LNCAP (cell line): ENCODE measurements around the gene FRMD3.

Experiments used
- TF ChIP-seq, protein P1 (sequence below): fragments of 450-650 bp; IDR thresholded peaks from 2 replicates; pipeline ENCODE4 v1.5.1; 2017; ENCODE audit warnings: mild to moderate bottlenecking

The FRMD3 gene

DNA sequence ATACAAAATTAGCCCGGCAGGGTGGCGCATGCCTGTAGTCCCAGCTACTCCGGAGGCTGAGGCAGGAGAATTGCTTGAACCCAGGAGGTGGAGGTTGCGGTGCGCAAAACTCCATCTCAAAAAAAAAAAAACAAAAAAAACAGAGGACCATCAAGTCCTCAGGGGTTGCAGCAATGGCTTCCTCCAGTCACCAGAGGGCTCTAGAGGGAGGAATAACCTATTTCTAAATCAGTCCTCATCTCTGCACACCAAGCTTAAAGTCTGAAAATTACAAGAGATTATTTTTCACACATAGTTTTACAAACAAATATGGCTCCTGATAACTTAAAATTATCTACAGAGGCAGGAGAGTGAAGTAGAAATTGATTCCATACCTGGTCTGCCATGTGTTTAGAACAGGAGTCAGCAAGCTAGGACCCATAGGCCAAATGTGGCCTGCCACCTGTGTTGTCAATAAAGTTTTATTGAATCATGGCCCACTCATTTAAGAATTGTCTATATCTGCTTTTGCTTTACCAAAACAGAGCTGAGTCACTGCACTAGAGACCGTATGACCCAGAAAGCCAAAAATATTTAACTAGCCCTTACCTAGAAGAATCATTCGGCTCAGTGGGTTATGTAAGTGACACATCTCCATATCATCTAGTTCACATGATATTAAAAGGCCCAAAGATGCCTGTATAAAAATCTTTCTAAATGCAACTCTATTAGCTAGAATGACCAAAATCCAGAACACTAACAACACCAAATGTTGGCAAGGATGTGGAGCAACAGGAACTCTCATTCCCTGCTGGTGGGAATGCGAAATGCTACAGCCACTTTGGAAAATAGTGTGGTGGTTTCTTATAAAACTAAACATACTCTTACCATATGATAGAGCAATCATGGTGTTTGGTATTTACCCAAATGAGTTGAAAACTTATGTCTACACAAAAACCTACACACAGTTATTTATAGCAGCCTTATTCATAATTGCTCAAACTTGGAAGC, 207.7 kb downstream of the FRMD3 start:
- TF ChIP-seq, protein P1, sequence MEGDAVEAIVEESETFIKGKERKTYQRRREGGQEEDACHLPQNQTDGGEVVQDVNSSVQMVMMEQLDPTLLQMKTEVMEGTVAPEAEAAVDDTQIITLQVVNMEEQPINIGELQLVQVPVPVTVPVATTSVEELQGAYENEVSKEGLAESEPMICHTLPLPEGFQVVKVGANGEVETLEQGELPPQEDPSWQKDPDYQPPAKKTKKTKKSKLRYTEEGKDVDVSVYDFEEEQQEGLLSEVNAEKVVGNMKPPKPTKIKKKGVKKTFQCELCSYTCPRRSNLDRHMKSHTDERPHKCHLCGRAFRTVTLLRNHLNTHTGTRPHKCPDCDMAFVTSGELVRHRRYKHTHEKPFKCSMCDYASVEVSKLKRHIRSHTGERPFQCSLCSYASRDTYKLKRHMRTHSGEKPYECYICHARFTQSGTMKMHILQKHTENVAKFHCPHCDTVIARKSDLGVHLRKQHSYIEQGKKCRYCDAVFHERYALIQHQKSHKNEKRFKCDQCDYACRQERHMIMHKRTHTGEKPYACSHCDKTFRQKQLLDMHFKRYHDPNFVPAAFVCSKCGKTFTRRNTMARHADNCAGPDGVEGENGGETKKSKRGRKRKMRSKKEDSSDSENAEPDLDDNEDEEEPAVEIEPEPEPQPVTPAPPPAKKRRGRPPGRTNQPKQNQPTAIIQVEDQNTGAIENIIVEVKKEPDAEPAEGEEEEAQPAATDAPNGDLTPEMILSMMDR, result peak; percentile 22; the same call in 1 of the 2 replicates

GRCh38 chr9:83327750-83328622, 210.2 kb downstream of the FRMD3 start:
- TF ChIP-seq, protein P1, result no peak

GRCh38 chr9:83327323-83327722, 210.9 kb downstream of the FRMD3 start:
- TF ChIP-seq, protein P1, result no peak

- TF ChIP-seq, protein P1, result no peak
Observed at GRCh38 chr9:83323148-83323547, 215.1 kb downstream of the FRMD3 start.

DNA sequence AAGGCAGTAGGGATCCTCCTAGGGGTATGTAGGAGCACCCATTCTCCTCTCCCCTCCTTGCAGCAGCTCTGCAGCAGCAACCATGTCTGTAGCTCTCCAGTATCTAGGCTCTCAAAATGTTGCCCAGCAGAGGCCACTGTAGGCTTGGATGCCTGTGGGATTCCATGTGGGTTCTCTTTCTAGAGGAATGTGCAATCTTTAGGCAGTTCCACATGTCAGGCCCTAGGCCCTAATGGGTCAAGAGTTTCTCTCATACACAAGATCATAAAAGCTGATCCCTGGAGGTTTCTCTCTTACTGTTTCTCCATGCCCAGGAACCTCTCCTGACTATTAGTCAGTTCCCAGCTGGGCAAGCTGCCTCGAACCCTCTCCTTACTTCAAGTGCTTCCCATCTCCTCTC, 215.8 kb downstream of the FRMD3 start:
- TF ChIP-seq, protein P1, result no peak

DNA sequence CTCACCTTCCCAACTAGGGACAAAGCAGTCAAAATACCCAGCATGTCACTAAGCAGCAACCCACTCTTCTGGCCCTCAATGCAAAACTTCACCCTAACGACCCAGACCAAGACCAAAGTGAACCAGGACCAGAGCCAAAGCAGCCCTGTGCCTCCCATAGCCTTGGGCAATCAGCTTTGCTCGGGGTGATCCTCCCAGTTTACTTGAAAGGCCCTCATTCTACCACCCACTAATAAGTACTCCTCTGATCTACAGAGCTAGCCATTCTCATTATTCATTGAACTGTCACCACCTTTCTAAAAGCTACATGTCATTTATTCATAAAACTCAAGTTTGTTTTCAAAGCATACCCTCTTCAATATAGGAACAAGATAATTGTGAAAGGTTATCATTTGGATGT, 221.0 kb downstream of the FRMD3 start:
- TF ChIP-seq, protein P1, result no peak

DNA sequence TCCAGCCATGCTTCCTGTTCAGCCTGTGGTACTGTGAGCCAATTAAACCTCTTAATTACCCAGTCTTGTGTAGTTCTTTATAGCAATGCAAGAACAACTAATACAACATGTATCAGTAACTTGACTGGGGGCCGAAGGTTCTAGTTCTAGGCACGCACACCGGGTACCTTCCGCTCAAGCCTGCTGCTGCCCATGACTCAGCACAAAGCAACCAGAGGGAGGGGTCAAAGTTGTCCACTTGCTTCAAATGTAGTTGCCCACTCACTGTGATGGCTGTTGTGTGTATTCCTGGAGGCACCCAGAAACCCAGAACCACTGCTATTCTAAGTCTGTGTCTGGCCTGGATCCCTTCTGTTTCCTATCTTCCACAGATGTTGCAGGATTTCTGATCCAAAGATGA, 222.6 kb downstream of the FRMD3 start:
- TF ChIP-seq, protein P1, result no peak
